Ovary (tissue), 9 donors: Measurements from ENCODE around the gene THOC2. TPM values are rescaled to one million over a fixed set of nuclear protein-coding genes. Genes with fewer than 3 reads are reported as not detected.

Source experiments
- DNase-seq, 5 donors: peaks; one replicate each; pipeline ENCODE4 v3.0.0-alpha.2; 2019 to 2020
- H3K27ac ChIP-seq, 2 donors: fragments of 200-600 bp; one replicate each; pipeline versions ENCODE4 v1.5.1 to v1.8.0; 2019 to 2022
- H3K27me3 ChIP-seq: fragments of 200-600 bp; one replicate; pipeline ENCODE4 v1.8.0; 2022
- H3K36me3 ChIP-seq: fragments of 200-600 bp; sonication (generic); one replicate; pipeline ENCODE4 v1.5.1; 2019
- H3K4me1 ChIP-seq: one replicate; pipeline ENCODE4 v1.8.1; 2013; ENCODE audit warnings: mild to moderate bottlenecking, moderate library complexity; ENCODE audit not compliant: insufficient read depth
- H3K4me3 ChIP-seq: fragments of 200-600 bp; sonication (generic); one replicate; pipeline ENCODE4 v1.5.1; 2017
- H3K9me3 ChIP-seq, 2 donors: fragments of 200-600 bp in 1 of 2; sonication (generic) in 1 of 2; one replicate each; pipeline versions ENCODE4 v1.5.1 to v1.8.1; 2013 to 2019; ENCODE audit warnings: mild to moderate bottlenecking in 1 of 2, moderate library complexity in 1 of 2
- EP300 ChIP-seq: sonication (generic); formaldehyde crosslinking; IDR thresholded peaks from one replicate; pipeline ENCODE4 v1.6.1; 2017; ENCODE audit warnings: antibody characterized with exemption
- POLR2A ChIP-seq: fragments of 450-650 bp; IDR thresholded peaks from one replicate; pipeline ENCODE4 v1.6.1; 2017; ENCODE audit warnings: antibody characterized with exemption, mild to moderate bottlenecking, moderate library complexity
- WGBS, 3 donors: extraction: QIAGEN DNeasy Blood & Tissue Kit in 1 of 3; methylation state at CpG; one replicate each; pipeline versions ENCODE4 v1.1.5 to v1.1.7; 2013 to 2017; 5-methylcytosine and 5-hydroxymethylcytosine counted together
- intact Hi-C, 4 donors: fragments of 100-400 bp; cut with DNase I; formaldehyde crosslinking; loops; one replicate each; pipeline versions ENCODE4 v1.11.0 to v1.15.1; 2022 to 2023
- polyA plus RNA-seq, 2 donors: library from polyadenylated mRNA; stranded (reverse); fragments of 200-250 nt in 1 of 2; fragments of 350-450 nt in 1 of 2; fragmentation: Illumina TruSeq in 1 of 2; extraction: RNeasy Lipid Tissue Mini Kit (QIAGEN cat#74804) in 1 of 2; gene quantifications; one replicate each; pipeline ENCODE4 v1.2.3, GENCODE V29; 2013 to 2014
- total RNA-seq, 7 donors: library from RNA; depleted of rRNA in 2 of 7; stranded (reverse); fragments of >200 nt in 2 of 7; fragmentation: NEBNext Ultra II Directional in 3 of 7; extraction: Animal tissue kit (Norgen Biotek cat#: 25700) in 3 of 7; gene quantifications; one replicate each; pipeline versions ENCODE4 v1.1.0 to v1.2.4, GENCODE V29; 2016 to 2023
- TF ChIP-seq, protein P1 (sequence below), 3 donors: fragments of 450-650 bp in 2 of 3; fragments of 200-600 bp in 1 of 3; IDR thresholded peaks; one replicate each; pipeline versions ENCODE4 v1.5.1 to v1.8.0; 2016 to 2022; ENCODE audit warnings: antibody characterized with exemption in 3 of 3, mild to moderate bottlenecking in 1 of 3
- donor health status: DM: no; HTN: no; CAD: no; lungs with moderate emphysema.
- donor health status: DM: no; HTN: no; CAD: no.
- donor health status: Bipolar disorder and iron deficiency.
- donor health status: DM: yes; HTN: yes; CAD: no.
- donor health status: DM: no; HTN: no; CAD: no.
- donor health status: DM: yes; HTN: yes; CAD: no.

The THOC2 gene
- total and polyA plus RNA-seq, 9 donors, result 37.0 to 91.9 (median 77.7) TPM

DNA sequence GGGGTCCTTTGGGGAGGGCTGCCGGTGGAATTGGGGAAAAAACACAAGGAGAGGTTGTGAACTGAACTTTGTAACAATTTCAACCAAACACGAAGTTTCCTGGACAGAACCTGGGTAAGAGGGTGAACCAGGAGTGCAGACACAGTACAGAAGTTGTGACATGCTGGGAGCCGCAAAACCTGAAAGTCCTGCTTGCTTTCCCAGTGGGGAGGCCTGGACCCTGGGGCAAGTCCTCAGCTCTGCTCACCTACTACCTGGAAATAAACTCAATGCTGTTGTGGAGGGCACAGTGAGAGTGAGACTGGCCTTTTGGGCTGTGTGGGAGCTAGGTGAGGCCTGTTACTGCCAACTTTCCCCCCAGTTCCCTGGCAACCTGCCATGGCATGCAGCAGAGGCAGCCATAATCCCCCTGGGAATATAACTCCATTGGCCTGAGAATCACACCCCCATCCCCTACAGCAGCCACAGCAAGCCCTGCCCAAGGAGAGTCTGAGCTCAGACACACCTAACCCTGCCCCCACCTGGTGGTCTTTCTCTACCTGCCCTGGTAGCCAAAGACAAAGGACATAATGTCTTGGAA, 162.8 kb downstream of the THOC2 start:
- no peaks in the 10 kb centered on the region for H3K9me3 ChIP-seq
- no peaks in the 10 kb centered on the region for H3K4me1 ChIP-seq
- WGBS, 3 donors, result 66 to 75% (median 69%) methylated on average over 3 of the region's 3 CpGs
- no peak overlapping the region for H3K27ac ChIP-seq
- DNase-seq, result no peak
- intact Hi-C loops, result no loop called here
- no peaks in the 10 kb centered on the region for H3K27me3 ChIP-seq
- H3K36me3 ChIP-seq, result no peaks in the 10 kb centered on the region
- H3K4me3 ChIP-seq, result no peak overlapping the region
- TF ChIP-seq, protein P1, sequence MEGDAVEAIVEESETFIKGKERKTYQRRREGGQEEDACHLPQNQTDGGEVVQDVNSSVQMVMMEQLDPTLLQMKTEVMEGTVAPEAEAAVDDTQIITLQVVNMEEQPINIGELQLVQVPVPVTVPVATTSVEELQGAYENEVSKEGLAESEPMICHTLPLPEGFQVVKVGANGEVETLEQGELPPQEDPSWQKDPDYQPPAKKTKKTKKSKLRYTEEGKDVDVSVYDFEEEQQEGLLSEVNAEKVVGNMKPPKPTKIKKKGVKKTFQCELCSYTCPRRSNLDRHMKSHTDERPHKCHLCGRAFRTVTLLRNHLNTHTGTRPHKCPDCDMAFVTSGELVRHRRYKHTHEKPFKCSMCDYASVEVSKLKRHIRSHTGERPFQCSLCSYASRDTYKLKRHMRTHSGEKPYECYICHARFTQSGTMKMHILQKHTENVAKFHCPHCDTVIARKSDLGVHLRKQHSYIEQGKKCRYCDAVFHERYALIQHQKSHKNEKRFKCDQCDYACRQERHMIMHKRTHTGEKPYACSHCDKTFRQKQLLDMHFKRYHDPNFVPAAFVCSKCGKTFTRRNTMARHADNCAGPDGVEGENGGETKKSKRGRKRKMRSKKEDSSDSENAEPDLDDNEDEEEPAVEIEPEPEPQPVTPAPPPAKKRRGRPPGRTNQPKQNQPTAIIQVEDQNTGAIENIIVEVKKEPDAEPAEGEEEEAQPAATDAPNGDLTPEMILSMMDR (IDR thresholded peaks at IDR 0.05), result no peak
- TF ChIP-seq POLR2A (no peak), EP300 (no peak)

DNA sequence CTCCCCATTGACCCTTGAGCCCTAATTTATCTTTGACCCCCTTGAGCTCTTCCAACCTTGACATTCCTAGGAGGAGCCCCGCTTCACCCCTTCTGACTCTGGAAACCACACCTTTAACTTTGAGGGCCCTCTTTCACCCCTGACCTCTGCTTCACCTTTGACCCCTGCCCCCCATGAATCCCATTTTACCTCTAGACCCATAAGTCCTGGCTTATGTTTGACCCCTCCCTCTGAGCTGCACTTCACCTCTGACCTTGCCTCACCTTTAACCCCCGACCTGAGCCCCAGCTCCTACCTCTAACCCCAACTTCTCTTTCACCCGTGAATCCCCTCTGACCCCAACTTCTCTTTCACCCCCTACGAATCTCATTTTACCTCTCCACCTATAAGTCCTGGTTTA, 169.7 kb downstream of the THOC2 start:
- no peak overlapping the region for H3K4me3 ChIP-seq
- no peaks in the 10 kb centered on the region for H3K4me1 ChIP-seq
- intact Hi-C loops, result no loop called here
- no peaks in the 10 kb centered on the region for H3K36me3 ChIP-seq
- TF ChIP-seq EP300, result no peak
- TF ChIP-seq, protein P1 (IDR thresholded peaks at IDR 0.05), result no peak
- no peak for TF ChIP-seq POLR2A
- no peak for DNase-seq
- no peak overlapping the region for H3K27ac ChIP-seq
- WGBS, 3 donors, result 76 to 84% (median 84%) methylated on average over 4 of the region's 4 CpGs
- no peaks in the 10 kb centered on the region for H3K9me3 ChIP-seq
- H3K27me3 ChIP-seq, result no peaks in the 10 kb centered on the region

DNA sequence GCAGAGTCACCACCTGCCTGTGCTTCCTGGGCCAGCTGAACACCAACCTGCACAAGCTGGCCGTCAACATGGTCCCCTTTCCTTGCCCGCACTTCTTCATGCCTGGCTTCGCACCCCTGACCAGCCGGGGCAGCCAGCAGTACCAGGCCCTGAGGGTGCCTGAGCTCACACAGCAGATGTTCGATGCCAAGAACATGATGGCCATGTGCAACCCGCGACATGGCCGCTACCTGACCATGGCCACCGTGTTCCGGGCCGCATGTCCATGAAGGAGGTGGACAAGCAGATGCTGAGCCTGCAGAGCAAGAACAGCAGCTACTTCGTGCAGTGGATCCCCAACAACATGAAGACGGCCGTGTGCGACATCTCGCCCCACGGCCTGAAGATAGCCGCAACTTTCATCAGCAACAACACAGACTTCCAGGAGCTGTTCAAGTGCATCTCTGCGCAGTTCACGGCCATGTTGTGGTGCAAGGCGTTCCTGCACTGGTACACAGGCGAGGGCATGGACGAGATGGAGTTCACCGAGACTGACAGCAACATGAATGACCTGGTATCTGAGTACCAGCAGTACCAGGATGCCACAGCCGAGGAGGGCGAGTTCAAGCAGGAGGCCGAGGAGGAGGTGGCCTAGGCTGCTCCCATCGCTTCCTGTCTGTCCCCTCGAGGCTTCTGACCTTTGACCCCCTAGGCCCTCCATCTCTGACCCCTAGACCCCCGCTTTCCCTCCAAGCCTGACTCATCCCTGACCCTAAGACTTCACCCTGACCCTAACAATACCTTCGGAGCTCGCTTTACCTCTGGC, 170.3 kb downstream of the THOC2 start:
- Histone ChIP-seq H3K27ac (no peak overlapping the region), H3K4me3 (no peak overlapping the region), H3K9me3 (no peaks in the 10 kb centered on the region), H3K4me1 (no peaks in the 10 kb centered on the region), H3K36me3 (no peaks in the 10 kb centered on the region), H3K27me3 (no peaks in the 10 kb centered on the region)
- no peak for DNase-seq
- intact Hi-C loops, result no loop called here
- WGBS, 3 donors, result 89 to 93% (median 91%) methylated on average over 32 of the region's 32 CpGs
- TF ChIP-seq, protein P1 (IDR thresholded peaks at IDR 0.05), result no peak
- TF ChIP-seq EP300 (no peak), POLR2A (no peak)

DNA sequence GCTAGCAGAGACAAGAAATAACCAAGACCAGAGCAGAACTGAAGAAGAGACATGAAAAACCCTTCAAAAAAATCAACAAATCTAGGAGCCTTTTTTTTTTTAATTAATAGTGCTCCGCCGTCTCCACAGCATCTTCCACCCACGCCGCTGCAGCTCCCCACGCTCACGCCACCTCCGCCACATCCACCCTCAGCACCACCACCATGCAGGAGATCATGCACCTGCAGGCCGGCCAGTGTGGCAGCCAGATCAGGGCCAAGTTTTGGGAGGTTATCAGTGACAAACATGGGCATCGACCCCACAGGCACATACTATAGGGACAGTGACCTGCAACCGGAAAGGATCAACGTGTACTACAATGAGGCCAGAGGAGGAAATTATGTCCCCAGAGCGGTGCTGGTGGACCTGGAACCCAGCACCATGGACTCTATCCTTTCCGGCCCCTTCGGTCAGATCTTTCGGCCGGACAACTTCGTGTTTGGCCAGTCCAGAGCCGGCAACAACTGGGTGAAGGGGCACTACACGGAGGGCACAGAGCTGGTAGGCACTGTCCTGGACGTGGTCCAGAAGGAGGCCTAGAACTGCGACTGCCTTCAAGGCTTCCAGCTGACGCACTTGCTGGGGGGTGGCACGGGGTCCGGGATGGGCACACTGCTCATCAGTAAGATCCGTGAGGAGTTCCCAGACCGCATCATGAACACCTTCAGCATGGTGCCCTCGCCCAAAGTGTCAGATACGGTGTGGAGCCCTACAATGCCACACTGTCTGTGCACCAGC, 171.2 kb downstream of the THOC2 start:
- Histone ChIP-seq H3K4me1 (no peaks in the 10 kb centered on the region), H3K4me3 (no peak overlapping the region), H3K27me3 (no peaks in the 10 kb centered on the region), H3K27ac (no peak overlapping the region), H3K9me3 (no peaks in the 10 kb centered on the region), H3K36me3 (no peaks in the 10 kb centered on the region)
- 88 to 91% (median 89%) methylated on average over 28 of the region's 28 CpGs for WGBS, 3 donors
- intact Hi-C loops, result no loop called here
- DNase-seq, result no peak
- TF ChIP-seq EP300 (no peak), POLR2A (no peak)
- TF ChIP-seq, protein P1 (IDR thresholded peaks at IDR 0.05), result no peak
